Peyer's patch (tissue), 4 donors: ENCODE results near the gene CP. TPM values are rescaled to one million over a fixed set of nuclear protein-coding genes. Genes with fewer than 3 reads are reported as not detected.

ENCODE experiments used
- DNase-seq, 3 donors: peaks; one replicate each; pipeline ENCODE4 v3.0.0-alpha.2; 2017 to 2019
- H3K27ac ChIP-seq, 4 donors: fragments of 200-600 bp; sonication (generic); one replicate each; pipeline ENCODE4 v1.5.1; 2016 to 2019
- H3K27me3 ChIP-seq, 2 donors: fragments of 200-600 bp; sonication (generic); one replicate each; pipeline ENCODE4 v1.5.1; 2019
- H3K36me3 ChIP-seq, 3 donors: fragments of 200-600 bp; sonication (generic); one replicate each; pipeline ENCODE4 v1.5.1; 2016 to 2019
- H3K4me1 ChIP-seq, 4 donors: fragments of 200-600 bp; sonication (generic); one replicate each; pipeline ENCODE4 v1.5.1; 2016 to 2019
- H3K4me3 ChIP-seq, 4 donors: fragments of 200-600 bp; sonication (generic); 1 replicate in 3 of 4; 2 replicates in 1 of 4; pipeline ENCODE4 v1.5.1; 2016 to 2019; ENCODE audit warnings: mild to moderate bottlenecking in 1 of 4
- H3K9me3 ChIP-seq, 4 donors: fragments of 200-600 bp; sonication (generic); one replicate each; pipeline ENCODE4 v1.5.1; 2016 to 2019; ENCODE audit warnings: mild to moderate bottlenecking in 1 of 4
- CTCF ChIP-seq, 6 experiments: fragments of 450-650 bp in 4 of 6; fragments of 200-600 bp in 2 of 6; sonication (generic) in 1 of 6; IDR thresholded peaks; one replicate each; pipeline ENCODE4 v1.5.1; 2017 to 2019; ENCODE audit warnings: antibody characterized with exemption in 6 of 6, mild to moderate bottlenecking in 3 of 6, moderate library complexity in 1 of 6
- POLR2A ChIP-seq, 2 donors: fragments of 450-650 bp; IDR thresholded peaks; one replicate each; pipeline ENCODE4 v1.5.1; 2017; ENCODE audit warnings: antibody characterized with exemption in 2 of 2, mild to moderate bottlenecking in 2 of 2, moderate library complexity in 2 of 2
- total RNA-seq, 4 donors: library from RNA; depleted of rRNA; stranded (reverse); fragments of >200 nt; gene quantifications; one replicate each; pipeline ENCODE4 v1.1.0, GENCODE V29; 2016

CP gene
- total RNA-seq, 4 donors from 2014 or later: 4.7 to 37.8 (median 19.2) TPM

GRCh38 chr3:149263856-149264255 lies 42.2 kb upstream of the CP start:
- Histone ChIP-seq H3K4me3 (no peak overlapping the region), H3K27ac (no peak overlapping the region), H3K4me1 (no peaks in the 10 kb centered on the region), H3K9me3 (no peaks in the 10 kb centered on the region), H3K27me3 (no peaks in the 10 kb centered on the region), H3K36me3 (no peaks in the 10 kb centered on the region)
- DNase-seq: no peak
- no peak for TF ChIP-seq POLR2A (IDR thresholded peaks at IDR 0.05)
- no peak for TF ChIP-seq CTCF (IDR thresholded peaks at IDR 0.05)

- no peak for TF ChIP-seq CTCF (IDR thresholded peaks at IDR 0.05)
- no peak for TF ChIP-seq POLR2A (IDR thresholded peaks at IDR 0.05)
- Histone ChIP-seq H3K4me3 (no peak overlapping the region), H3K4me1 (no peaks in the 10 kb centered on the region), H3K27me3 (no peaks in the 10 kb centered on the region), H3K27ac (no peak overlapping the region), H3K36me3 (no peaks in the 10 kb centered on the region), H3K9me3 (no peaks in the 10 kb centered on the region)
- DNase-seq: no peak
These were observed 37.1 kb upstream of the CP start for GRCh38 chr3:149258714-149259113.

- Histone ChIP-seq H3K36me3 (no peaks in the 10 kb centered on the region), H3K4me3 (no peak overlapping the region), H3K27ac (no peak overlapping the region), H3K27me3 (no peaks in the 10 kb centered on the region), H3K9me3 (no peaks in the 10 kb centered on the region), H3K4me1 (no peaks in the 10 kb centered on the region)
- DNase-seq: no peak
- TF ChIP-seq POLR2A (IDR thresholded peaks at IDR 0.05): no peak
- no peak for TF ChIP-seq CTCF (IDR thresholded peaks at IDR 0.05)
These were observed 36.7 kb upstream of the CP start for GRCh38 chr3:149258298-149258697.

- no peak for DNase-seq
- Histone ChIP-seq H3K27ac (no peak overlapping the region), H3K9me3 (no peaks in the 10 kb centered on the region), H3K4me3 (no peak overlapping the region), H3K27me3 (no peaks in the 10 kb centered on the region), H3K4me1 (no peaks in the 10 kb centered on the region), H3K36me3 (no peaks in the 10 kb centered on the region)
- TF ChIP-seq POLR2A (IDR thresholded peaks at IDR 0.05): no peak
- no peak for TF ChIP-seq CTCF (IDR thresholded peaks at IDR 0.05)
These were observed 30.6 kb upstream of the CP start for GRCh38 chr3:149252272-149252671.

GRCh38 chr3:149251186-149251585 lies 29.6 kb upstream of the CP start:
- no peak for TF ChIP-seq POLR2A (IDR thresholded peaks at IDR 0.05)
- no peak for TF ChIP-seq CTCF (IDR thresholded peaks at IDR 0.05)
- no peak for DNase-seq
- H3K36me3 ChIP-seq: no peaks in the 10 kb centered on the region
- H3K9me3 ChIP-seq: no peaks in the 10 kb centered on the region
- H3K4me3 ChIP-seq: no peak overlapping the region
- peaks cover 0 to 5% (median under 1%) of the 10 kb centered on the region in 4 donors for H3K4me1 ChIP-seq
- no peaks in the 10 kb centered on the region for H3K27me3 ChIP-seq
- H3K27ac ChIP-seq: no peak overlapping the region
